Islet of Langerhans (tissue), 1 donor: Measurements from ENCODE around the gene FAM167B.

Experiments
- FAIRE-seq: peaks from one replicate; lab custom pipeline; 2011; peaks lifted over from hg19 to GRCh38; lab: Jason Lieb, UNC

FAM167B gene

DNA sequence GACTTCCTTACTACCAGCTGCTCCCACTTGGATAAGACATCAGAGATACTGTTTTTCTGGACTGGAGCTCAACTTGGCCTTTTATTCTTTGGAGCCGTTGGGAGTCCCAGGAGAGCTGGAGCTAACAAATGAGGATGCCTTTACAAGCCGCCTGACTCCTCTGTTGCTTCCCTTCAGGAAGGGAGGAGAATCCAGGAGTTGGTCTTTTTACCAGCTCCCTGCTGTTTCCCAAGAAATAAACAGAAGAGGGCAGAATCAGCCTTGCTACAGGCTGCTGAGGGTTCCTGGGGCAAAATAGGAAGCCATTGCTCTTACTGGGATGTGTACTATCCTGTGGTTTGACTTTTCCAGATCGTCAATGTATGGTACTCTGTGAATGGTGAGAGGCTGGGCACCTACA lies 23.3 kb upstream of the FAM167B start:
- FAIRE-seq = no peak

DNA sequence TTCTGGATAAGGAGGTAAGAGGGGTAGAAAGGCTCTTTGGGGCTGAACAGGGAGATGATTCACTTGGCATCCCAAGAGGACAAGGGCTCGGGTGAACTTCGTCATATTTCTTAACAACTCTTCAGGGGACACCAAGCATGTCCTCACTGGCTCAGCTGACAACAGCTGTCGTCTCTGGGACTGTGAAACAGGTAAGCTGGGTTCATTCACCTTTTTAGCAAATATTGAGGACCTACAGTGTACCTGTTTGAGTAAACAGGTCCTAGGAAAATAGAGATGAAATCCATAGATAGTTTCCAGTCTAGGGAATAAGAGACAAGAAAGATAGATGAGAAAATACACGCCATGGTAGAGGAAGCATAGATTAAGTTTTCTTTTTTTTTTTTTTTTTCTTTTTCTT lies 22.7 kb upstream of the FAM167B start:
- no peak for FAIRE-seq

- FAIRE-seq = no peak
Observed at GRCh38 chr1:32228771-32229170, 18.3 kb upstream of the FAM167B start.

DNA sequence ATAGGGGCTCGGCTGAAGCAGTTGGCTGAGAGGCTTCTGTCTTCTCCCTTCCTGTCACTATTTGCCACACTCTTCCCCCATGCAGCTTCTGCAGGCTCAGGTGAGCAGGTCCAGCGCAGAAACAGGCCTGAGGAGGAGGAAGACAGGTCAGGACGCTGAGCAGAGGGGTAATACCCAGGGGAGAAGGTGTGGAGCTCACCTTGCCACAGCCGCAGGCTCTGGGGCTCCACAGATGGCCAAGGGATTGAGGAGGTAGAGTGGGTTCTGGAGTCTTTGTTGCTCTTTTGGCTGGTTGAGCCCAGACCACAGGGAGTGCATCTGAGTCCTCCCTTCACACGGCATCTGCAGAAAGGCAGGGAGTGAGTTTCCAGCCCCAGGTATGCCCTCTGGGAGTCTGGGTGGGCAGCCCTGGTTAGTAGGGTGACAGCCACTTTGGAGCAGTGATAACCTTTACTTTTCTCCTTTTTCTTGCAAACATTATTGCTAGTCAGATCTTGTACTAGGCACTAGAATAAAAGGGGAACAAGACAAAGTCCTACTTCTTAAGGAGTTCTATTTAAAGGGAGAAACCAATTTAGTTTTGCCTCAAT lies 15.1 kb upstream of the FAM167B start:
- no peak for FAIRE-seq

- no peak for FAIRE-seq
Observed at GRCh38 chr1:32232558-32233304, 14.3 kb upstream of the FAM167B start.

- FAIRE-seq = no peak
Observed at GRCh38 chr1:32234792-32235191, 12.2 kb upstream of the FAM167B start.

DNA sequence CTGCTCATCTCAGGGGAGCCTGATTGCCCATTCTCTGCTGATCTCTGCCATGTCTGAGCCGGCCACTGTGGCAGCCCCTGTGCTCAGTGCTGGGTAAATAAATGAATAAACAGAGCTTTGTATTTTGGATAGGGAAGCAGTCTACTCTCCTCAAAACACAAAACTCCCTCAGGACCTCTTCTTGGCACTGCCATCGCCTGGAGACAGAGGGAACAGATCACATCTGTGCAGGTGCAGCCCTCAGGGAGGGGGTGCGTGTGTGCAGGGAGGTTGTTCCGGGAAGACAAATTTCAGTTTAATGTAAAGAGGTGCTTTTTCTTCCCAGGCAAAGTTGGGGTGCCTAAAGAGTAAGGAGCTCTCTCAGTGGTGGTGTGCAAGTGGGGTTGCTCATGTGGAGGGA lies 7.7 kb upstream of the FAM167B start:
- FAIRE-seq = no peak

GRCh38 chr1:32239790-32240139 lies 7.3 kb upstream of the FAM167B start:
- FAIRE-seq = no peak

GRCh38 chr1:32240140-32240951 lies 6.7 kb upstream of the FAM167B start:
- FAIRE-seq = no peak

GRCh38 chr1:32241001-32241763 lies 5.8 kb upstream of the FAM167B start:
- FAIRE-seq = no peak

GRCh38 chr1:32242341-32242851 lies 4.6 kb upstream of the FAM167B start:
- FAIRE-seq = no peak

DNA sequence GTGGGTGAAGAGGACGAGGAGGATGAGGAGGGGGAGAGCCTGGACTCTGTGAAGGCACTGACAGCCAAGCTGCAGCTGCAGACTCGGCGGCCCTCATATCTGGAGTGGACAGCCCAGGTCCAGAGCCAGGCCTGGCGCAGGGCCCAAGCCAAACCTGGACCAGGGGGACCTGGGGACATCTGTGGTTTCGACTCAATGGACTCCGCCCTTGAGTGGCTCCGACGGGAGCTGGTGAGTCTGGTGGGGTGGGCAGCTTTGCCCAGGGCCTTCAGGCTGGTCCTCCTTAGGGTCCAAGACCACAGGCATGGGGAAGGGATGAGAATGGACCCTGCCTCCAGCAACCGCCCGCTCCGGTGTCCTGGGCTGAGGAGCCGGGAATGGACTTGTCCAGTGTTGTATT lies 430 bp downstream of the FAM167B start:
- FAIRE-seq = no peak

DNA sequence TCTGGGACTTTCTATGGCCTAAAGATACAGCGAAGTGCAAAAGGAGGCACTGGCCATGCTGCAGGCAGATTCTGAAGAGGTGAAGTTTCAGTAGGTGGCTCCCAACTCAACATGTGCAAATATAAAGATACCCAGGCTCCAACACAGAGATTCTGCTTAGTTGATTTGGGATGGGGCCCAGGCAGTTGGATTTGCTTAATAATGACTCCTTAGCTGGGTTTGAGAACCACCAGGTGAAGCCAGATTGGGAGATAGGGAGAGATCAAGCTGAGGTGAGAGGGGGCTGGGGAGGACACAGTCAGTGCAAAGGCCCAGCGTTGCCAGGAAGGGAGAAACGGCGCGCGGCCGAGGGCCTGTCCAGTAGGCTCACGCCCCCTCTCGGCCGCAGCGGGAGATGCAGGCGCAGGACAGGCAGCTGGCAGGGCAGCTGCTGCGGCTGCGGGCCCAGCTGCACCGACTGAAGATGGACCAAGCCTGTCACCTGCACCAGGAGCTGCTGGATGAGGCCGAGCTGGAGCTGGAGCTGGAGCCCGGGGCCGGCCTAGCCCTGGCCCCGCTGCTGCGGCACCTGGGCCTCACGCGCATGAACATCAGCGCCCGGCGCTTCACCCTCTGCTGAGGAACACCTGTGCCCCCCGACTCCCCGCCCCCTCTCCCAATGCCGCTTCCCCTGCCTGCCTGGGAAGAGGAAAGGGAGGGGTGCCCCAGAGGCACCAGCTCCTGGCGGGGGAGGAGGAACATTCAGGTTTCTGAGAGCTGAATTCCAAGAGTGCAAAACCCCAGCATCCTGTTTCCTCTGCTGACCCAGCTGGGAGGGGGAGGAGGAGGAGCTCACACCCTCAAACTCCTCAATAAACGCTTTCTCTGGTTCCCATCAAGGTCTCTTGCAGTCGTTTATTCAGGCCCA lies 1.2 kb downstream of the FAM167B start:
- no peak for FAIRE-seq

DNA sequence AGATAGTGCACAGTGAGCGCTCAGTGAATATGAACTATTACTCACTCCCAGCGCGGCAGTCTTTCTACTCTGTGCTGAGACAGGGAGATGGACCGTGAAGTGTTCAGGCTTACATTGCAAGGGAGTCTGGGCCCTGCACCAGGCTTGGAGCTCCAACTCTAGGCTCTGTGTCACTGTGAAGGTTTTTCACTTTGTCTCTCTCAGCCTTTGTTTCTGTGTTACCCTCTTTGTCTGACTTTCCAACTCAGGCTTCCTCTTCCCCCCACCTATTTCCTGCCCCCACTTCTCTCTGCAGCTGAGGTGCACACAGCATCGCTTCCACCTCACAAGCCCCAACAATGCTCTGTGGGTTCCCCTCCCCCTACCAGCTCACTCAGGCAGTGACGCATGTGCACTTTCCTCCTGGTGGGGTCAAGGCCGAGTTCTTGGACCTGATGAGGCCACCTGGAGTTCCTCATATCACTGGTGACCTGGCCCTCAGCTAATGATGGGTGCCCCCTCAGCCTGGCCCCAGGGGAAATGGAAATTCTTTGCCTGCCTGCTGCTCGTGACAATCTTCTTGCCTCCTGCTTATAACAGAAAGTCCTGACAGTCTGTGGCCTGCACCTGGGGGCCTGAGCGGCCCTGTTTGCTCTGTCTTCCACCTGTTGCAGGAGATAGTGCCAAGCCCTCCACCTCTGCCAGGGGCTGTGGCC lies 3.0 kb downstream of the FAM167B start:
- FAIRE-seq = no peak

GRCh38 chr1:32250893-32251716 lies 4.1 kb downstream of the FAM167B start, which contains the start of gene LCK:
Gene LCK, plus strand, starts transcription at chr1:32251265. Its CDS starts 23,065 bp downstream, at chr1:32274330.
- FAIRE-seq = no peak

DNA sequence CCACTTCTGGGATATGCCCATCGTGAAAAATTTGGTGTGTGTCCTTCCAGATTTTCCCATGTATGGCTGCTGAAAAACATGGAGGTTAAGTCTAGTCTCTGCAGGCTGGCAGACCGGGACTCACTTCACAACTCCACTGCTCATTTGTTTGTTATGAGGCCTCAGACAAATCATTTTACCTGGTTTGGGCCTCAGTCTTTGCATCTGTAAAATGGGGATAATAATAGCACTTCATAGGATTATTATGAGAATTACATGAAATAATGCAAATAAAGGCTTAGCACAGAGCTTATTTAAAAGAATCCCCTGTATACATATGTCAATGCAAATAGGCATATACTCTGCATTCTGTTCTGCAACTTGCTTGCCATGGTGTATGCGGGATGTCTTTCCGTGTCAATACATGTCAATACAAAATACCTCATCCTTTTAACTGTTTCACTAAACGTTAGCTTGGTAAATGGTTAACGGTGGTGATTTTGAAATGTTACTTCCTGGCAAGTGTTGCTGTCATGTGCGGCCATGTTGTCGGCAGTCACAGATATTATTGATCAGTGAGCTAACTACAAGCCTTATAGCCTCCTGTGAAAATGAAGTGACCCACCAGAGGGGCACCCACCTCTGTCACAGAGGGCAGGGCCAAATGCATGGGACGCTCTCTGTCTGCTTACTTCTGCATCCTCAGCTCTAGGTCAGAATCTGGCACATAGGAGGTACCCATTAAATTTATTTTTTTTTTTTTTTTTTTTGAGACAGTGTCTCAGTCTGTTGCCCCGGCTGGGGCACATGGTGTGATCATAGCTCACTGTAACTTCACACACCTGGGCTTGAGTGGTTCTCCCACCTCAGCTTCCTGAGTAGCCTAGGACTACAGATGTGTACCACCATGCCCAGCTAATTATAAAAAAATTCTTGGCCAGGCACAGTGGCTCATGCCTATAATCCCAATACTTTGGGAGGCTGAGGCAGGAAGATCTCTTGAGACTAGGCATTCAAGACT lies 8.3 kb downstream of the FAM167B start:
- no peak for FAIRE-seq

- FAIRE-seq = no peak
Observed at GRCh38 chr1:32256473-32257226, 9.6 kb downstream of the FAM167B start.

- FAIRE-seq = no peak
Observed at GRCh38 chr1:32257227-32257508, 10.1 kb downstream of the FAM167B start.
